CD4-positive, alpha-beta T cell treated with Interleukin-6 at 100 ng/mL for 8 hours (primary cell): ENCODE data around the gene KCNMA1.

ENCODE experiments used
- DNase-seq: peaks from one replicate; pipeline ENCODE4 v3.0.0-alpha.2; 2020; ENCODE audit warnings: mixed read lengths, low spot score

Gene KCNMA1

DNA sequence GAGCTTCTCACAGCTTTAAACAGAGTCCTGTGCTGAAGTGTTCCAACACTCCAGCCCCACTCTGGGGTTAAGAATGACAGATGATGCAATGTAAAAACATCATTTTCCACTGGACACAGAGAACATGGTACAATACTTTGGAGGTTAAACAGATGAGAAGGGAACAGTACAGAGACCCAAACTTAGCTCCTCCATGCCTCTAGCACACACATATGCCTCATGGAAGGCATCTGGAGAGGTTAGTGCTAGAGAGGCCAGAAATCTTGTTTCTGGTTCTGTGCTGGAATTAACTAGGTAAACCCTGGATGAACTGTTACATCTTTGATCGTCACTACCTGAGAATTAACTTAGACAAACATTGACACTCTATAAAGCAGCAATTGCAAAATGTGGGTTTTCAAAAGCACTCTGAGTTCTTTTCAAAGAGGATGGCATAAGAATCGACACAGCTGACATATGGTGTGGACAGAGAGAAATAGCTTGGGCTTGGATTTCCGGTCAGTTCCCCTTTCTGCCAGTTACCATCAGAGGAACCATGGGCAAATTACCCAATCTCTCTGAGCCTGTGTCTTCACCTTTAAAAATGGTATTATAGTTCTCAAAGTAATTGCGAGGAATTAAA lies 81.9 kb downstream of the KCNMA1 start:
- no peak for DNase-seq

DNA sequence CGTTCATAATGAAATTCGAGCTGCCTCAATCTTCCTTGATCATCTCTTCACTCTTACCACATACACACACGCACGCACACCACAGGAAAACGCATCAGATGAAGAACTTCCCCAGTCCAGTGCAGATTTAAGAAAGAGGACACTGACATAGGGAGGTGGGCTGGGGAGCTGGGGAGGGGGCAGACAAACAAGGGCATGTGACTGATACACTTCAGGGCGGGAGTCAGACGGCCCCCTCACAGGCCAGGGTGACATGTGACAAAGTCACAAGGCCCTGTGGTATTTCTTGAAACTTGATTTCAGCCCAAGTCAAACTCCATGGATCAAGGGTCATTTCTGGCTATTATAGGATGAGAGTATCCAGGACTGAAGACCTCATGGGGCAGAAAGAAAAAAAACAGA lies 82.6 kb downstream of the KCNMA1 start:
- no peak for DNase-seq

DNA sequence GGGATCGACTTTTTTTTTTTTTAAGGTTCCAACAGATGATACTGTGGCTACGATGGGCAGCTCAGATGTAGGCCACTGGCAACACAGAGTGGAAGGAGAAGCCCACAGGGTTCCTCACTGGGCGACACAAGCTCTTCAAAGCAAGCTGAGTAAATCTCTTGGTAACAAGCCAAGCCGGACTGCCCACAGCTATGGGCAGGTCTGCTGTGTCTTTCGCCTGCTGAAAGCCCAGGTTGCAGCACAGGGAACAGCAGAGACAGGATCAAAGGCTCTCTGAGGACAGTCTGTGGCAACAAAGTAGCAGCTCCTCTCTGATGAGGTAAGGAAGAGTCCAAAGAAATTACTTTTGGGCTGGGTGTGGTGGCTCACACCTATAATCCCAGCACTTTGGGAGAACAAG lies 83.6 kb downstream of the KCNMA1 start:
- no peak for DNase-seq

DNA sequence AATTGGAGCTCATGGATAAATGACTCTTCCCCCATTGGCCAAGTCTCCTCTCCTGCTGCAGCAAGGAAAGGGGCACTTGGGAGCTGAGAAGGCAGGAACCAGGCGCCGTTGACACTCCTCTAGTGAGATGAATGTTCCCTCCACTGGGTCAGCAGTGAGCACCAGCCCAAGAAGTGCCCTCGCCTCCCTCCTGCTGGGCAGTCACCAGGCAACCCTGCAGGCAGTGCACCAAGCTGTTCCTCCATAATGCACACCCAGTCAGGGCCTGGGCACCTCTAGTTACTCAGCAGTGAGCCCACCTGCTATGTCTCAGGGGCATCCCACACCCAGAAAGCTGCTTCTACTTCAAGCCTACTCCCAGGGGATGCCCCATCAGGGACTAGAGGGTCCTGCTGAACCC lies 84.3 kb downstream of the KCNMA1 start:
- no peak for DNase-seq

DNA sequence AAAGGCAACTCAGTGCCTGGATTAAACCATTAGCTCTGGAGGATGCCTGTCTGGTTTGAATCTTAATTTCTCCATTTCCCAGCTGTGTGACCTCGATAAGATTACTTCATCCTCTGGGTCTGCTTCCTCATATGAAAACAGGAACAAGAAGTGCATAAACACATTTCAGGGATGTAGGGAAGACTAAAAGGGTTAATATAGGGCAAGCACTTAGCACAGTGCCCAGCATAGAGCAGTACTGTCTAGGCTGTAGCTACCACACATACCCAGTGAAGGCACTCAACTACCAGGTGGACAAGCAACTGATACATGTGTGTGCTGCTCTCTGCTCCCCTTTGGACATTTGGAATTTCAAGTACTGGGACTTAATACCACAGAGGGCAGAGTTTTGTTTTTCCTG lies 85.4 kb downstream of the KCNMA1 start:
- no peak for DNase-seq

DNA sequence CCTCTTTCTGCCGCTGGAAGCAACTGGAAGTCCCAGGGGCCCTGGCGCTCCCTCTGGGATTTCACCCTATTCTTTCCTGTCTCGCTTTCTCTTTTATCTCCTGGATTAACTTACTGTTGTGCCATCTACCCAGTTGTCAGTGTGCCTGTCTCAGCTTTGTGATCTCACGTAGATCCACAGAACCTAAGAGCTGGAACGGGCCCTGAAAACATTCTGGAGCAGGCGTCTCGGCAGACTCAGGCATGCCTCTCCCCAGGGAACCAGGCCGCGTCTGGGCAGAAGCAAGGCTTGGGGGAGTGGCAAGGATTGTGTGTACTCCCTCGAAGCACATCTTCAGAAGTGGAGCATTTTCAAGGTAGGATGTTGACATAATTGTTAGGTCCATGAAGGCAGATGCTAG lies 87.2 kb downstream of the KCNMA1 start:
- no peak for DNase-seq

DNA sequence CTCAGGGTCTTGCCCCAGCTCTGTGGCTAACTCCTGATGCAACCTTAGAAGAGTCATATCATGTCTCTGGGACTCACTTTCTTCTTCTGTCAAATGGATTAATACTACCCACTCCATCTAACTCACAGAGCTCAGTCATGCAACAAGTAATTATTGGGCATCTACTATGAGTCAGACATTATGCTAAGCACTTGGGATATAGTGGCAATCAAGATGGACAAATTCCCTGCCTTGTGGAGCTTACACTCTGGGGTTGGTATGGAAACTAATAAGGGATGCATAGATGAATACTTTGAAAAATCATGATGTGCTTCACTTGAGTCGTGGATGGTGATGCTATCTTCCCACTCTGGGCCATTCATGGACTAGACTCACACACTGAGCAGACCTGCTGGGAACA lies 88.9 kb downstream of the KCNMA1 start:
- no peak for DNase-seq

DNA sequence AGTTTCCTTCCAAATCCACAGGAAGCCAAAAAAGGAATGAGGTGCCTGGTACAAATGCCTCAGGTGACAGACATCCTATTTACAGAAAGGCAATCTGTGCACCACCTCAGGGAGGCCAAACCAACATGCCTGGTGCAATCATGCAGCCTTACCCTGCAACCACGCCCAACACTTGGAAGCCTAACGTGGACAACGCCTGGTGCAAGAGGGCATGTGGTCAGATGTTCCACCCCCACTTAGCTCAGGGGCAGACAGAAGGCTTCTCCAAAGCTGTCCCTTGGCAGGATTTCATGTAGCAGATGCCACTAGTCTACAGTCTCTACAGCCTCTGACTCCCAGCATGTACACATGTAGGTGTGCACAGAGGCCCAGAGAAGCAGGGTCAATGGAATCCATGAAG lies 89.5 kb downstream of the KCNMA1 start:
- DNase-seq = no peak

DNA sequence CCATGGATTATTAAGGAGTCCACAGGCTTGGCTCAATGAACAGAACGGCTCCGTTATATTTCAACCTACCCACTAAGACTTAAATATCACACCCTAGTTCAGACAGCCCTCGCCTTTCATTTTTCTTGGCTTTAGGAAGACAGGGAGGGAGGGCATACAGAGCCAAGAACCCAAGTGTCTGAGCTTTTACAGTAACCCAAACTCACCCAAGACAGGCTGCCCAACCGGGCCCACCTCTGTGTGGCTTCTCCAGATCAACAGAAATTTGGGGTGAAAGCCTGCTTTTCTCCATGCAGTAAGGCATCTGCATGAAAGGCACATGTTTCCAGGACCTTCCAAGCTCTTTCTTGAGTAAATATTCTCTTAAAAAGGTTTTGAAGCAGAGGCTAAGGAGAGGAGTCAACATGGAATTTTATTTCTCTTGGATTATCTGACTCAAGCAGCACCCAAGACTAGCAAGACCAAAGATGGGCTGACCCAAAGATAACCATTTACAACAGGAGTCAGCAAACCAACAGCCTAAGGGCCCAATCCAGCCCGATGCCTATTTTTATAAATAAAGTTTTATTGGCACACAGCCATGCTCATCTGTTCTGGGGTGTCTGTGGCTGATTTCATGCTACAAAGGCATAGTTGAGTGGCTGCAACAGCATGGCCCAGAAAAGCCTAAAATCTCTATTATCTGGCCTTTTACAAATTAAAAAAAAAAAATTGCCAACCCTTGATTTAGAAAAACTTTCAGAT lies 90.1 kb downstream of the KCNMA1 start:
- no peak for DNase-seq

DNA sequence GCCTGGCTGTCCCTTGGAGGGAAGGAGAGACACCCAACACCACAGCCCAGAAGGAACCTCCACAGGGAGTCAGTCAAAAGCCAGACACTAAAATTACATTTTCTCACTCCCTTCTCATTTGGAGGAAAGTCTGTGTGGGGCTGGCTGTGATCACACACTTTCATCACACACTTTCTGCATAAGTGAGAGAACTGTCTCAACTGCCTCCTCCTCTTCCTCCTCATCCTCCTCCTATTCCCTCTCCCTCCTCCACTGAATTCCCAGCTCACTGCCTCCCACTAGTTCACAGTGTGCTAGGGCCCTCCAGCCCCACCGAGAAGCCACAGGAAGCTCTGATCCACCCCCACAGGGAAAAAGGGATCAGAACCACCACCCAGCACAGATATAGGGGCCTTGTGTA lies 91.6 kb downstream of the KCNMA1 start:
- DNase-seq = no peak

DNA sequence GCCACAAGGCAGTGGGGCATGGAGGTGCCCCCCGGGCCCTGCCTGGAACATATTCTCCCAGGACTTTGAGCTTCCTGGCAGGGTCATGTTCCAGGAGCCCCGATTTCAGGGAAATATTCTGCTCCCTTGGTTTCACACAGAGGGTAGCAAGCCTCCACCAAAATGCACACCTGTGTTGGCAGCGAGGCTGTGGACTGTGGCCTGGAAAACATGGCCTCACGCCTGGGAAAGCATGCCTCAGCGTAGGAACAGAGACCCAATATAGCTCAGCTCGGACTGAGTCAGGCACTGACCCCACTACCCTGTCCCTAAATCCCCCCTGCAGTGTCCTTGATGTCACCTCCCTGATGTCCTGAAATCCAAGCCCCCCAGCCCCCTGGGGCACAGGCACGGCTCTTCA lies 92.0 kb downstream of the KCNMA1 start:
- no peak for DNase-seq

DNA sequence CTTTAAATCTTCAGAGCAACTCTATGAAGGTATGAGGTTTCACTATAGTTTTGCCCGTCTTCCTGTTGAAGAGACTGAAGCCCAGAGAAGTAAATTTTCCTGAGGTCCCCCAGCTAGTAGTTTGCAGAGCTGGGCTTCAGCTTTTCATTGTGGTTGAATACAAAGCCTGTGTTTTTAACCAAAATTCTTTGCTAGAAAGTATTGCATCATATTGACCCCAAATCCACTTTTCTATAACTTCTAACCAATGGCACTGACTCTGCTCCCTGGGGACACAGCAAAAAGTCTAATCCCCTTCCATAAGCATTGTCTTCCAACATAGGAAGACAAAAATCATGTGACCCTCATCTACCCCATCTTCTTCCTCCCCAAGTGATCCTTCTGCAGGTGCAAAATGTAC lies 93.0 kb downstream of the KCNMA1 start:
- DNase-seq = no peak

DNA sequence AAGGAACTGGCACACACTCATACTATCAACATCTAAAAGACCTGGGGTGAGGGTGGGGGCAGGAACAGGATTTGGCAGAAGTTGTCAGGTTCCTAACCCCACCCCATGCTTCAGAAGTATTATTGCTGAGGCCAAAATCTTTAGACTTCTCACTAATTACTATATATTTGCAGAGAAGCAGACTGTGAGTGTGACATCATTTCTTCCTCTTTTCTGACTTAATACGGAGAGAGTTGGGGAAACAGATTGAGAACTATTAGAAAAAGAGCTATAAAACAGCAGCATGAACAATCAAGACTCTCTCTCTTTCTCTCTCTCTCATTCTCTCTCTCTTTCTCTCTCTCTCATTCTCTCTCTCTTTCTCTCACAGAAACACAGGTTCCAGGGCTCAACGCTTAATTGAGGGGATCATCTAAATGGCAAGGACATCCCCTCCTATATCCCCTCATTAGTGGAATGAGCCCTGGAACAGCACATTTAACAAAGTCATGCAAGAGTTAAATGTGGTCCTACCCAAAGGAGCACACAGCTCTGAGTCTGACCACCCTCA lies 94.8 kb downstream of the KCNMA1 start:
- DNase-seq = no peak

DNA sequence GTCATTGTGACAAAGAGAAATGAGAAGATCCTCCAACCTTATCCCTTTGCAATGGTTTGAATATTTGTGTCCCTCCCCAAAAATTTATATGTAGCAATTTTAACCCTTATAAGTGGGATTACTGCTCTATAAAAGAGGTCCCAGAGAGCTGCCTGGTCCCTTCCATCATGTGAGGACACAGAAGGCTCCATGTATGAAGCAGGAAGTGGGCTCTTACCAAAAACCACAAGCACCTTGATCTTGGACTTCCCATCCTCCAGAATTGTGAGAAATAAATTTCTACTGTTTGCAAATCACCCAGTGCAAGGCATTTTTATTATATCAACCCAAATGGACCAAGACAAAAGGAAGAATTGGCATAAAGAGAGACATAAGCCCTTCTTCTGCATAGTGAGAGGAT lies 95.7 kb downstream of the KCNMA1 start:
- DNase-seq = no peak

DNA sequence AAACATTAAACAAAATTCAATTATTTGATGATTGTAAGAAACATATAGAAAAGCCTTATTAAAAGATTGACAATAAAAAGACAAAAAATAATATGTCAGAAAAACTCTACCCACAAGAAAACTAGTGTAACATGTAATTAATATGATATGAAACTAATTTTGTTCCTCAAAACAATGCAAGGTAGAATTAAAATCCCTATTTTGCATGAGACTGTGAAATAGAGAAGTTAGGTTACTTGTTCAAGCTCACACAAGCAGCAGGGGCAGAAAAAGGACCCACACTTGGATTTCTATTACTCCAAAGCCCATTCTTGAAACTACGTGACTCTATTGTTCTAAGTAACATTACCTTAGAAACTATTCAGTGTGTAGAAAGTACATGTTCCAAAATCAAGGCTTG lies 96.4 kb downstream of the KCNMA1 start:
- DNase-seq = no peak

DNA sequence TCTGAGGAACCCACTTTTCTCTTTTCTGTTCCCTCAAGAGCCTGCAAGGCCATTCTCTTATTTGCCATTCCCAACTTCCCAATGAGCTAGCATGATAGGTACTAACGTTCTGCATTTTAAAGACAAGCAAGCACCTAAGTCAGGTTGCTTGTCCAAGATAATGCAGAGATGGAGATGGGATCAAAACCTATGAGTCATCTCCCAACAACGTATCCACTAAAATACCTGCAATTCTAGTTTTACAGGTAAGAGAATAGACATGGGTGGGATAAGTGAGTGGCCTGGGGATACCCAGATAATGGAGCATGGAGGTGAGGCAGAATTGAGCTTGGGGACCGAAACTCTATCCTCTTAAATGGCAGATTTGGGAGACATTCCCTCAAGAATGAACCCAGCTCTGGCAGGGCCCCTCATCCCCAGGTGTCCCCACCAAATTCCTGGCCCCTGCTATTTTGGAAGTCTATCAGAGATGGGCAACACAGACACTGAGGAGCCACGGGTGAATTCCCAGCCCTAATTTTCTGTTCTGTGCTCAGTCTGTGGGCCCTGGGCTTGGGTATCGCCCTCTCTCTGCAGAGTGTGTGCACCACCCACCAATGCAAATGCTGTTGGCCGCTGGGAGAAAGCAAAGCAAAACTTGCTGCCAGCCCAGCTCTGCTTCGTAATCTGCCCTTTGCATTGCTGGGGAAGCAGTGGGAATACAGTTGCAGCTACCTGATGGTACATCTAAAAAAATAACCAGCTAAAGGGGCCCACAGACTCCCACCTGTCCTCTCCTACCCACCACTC lies 98.3 kb downstream of the KCNMA1 start:
- DNase-seq = no peak

DNA sequence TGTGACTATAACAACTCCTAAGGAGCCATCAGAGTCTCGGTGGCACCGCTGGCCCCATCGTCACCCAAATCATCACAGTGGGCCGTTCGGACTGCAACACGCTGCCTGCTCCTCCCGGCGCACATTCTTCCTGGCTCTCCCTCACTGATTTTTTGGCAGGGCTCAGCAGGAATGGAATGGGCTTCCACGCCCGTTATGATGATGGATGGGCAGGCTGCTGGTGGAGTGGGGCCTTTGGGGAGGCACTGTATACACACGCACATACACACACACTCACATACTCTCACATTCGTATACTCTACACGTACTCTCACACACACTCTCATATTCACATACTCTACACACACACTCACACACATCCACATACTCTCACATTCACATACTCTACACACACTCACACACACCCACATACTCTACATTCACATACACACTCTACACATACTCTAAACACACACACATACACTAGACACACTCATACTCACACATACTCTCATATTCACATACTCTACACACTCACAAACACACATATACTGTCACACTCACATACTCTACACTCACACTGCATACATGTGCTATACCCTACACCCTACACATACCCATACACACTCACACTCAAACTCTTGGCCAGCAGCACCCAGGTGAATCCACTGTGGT lies 99.8 kb downstream of the KCNMA1 start:
- no peak for DNase-seq

DNA sequence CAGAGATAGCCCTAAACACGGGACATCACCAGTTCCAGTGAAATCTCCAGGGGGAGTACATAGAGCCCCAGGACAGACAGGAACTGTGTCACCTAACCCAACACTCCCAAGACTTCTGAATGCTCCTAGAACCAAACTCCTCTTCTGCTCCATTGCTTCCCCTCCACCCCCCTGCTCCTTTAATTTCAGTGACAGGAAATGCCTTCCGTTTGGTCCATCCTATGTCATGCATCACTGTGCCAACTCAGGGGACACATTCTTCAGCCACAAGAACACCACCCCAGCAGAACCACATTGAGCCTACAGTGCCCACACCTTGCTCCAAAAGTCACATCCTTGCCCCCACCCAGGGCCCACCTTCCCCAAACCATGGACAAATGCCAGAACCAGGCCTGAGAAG lies 100.5 kb downstream of the KCNMA1 start:
- no peak for DNase-seq

DNA sequence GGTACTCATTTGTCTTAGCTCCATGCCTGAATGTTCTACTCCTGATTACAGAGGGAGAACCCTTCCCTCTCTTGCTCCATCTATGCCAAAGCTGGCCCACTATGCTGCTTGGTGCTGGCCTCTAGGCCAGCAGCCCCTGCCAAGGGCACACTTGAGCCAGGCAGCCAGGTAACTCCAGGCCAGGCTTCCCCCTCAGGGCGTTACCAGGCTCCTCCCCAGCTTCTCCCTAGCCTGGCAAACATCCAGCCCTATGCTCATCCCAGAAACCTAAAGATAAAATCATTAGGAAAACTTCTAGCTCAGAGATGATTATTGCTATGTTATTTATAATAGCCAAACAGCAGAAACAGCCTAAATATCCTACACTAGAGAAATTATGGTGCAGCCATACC lies 103.7 kb downstream of the KCNMA1 start:
- no peak for DNase-seq

DNA sequence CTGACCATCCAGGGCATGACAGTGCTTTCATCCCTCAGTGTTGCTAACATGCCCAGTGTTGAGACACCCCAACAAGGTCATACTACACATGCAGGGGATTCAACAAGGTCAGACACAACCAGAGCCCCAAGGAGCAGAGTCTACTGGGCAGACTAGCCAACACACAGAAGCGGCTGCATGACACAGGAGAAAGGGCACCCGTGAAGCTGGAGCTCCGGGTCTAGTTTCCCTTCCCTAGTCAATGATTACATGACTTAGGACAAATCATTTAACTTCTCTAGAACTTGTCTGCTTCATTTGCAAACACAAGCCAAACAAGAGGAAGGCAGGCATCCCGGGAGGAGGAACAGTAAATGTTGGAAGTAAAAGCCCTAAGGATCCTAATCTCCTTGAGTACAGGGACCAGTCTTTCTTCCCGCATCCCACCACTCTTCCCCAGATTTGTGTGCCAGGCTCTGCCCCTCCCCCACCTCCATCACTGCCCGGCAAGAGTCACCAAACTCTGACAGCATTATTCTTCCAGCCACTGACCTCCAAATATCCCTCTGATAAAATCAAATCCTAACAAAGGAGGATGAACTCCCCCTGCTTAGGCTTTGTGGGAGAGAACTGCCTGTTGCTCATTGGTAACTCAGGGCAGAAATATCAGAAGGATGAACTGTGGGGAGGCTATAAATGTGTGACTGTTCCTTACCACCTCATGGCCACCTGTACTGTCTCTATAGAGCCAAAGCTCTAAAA lies 104.3 kb downstream of the KCNMA1 start:
- DNase-seq = no peak

DNA sequence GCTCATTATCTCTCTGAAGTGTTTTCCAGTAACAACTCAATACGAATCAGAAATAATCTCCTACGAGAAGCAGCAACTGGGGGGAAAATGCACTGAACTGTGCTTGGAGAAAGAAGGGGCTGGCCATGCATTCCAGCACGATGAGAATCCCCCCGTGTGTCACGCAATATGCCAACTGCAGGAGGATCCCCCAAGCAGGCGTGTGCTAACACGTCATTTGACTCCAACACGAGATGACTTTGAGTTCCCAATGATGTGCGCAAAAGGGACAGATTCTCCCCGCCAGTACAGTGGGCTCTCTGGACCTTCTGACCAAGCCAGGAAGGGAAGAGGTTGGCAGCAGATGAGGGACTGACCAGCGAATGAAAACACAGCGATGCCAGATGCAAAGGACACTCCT lies 105.5 kb downstream of the KCNMA1 start:
- no peak for DNase-seq
